CD4-positive, alpha-beta T cell treated with Interleukin-4 for 1 hour (primary cell): ENCODE results near the gene NUAK1.
"Not testable (repeated sequence)": the region's sequence is repeated elsewhere in the genome, so short reads cannot be mapped to it uniquely, and the experiment has no call there.

Experiments used
- DNase-seq, 2 donors: peaks; one replicate each; pipeline ENCODE4 v3.0.0-alpha.2; 2020 to 2022

The NUAK1 gene

DNA sequence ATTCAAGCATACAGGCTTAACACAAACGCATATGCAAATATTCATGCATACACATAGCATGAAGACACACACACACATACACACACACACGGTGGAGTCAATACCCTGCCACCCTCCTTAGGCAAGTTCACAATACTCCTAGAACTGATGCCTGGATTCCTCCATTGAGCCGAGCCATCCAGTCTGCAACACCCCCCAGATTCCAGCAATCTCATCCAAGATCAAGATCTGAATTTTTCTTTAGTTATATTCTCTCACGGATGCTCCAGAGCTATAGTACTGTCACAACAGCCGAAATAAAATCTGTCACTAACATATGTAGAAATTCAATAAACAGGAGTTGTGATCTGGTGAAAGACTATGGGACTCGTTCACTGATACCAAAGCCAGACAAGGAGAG, 110.8 kb downstream of the NUAK1 start:
- DNase-seq = no peak

DNA sequence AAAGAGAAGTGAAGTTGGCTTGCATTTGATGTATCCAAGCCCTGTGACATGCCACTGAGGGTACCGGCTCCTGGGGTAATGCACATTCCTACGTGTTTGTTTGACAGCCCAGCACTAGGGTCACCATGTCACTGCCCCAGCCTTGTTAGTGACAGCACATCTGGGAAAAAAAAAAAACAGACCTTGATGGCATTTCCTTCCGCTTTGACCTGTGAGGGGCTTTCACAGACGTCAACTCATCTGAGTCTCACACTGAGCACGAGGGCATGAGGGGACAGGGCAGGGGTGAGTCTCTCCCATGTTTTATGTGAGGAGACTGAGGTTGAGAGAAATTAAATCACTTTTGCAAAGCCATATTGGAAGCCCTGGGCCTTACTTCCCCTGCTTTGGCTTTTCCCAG, 111.5 kb downstream of the NUAK1 start:
- no peak for DNase-seq

DNA sequence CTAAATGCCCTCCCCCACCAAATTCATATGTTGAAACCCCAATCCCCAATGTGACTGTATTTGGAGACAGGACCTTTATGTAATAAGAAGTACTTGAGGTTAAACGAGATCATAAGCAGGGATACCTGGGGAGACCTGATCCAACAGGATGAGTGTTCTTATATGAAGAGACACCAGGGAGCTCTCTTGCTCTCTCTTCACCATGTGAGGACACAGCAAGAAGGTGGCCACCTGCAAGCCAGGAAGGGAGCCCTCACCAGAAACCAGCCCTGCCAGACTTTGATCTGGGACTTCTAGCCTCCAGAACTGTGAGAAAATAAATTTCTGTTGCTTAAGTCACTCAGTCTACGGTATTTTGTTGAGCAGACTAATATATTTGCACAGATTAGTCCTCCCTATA, 113.6 kb downstream of the NUAK1 start:
- no peak for DNase-seq

DNA sequence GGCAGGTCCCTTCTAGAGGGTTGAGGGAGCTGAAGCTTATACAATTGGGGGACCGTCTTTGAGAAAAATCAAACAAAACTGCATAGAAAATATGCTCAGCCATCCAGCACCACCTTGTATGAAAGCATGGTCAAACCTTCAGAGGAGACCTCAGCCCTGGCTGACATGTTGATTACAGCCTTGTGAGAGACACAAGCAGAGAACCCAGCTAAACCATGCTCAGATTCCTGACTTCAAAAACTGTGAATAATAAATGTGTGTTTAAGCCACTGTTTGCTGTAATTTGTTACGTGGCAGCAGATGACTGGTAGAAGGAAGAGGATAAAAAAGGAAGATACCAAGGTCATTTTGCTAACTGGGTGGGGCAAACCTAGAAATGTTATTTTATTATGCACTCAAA, 115.7 kb downstream of the NUAK1 start:
- DNase-seq = no peak

DNA sequence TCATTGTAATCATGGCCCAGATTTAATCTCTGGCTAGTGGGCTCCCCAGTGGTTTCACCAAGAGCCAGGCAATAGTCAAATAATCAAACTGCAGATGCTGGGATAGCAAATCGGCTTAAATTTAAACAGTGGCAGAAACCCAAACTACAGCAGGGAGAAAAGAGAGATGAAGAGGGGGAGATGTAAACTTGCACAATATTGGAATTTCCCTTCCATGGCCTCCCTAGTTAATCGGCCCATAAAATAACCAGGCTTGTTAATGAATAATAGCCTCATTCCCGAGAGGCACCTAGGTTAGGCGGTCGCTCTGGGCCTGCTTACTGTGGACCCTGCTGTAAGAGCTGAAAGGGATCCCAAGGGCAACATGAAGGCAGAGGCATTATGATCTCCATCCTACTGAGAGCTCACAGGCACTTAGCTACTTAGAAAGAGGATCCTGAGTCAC, 116.2 kb downstream of the NUAK1 start:
- DNase-seq = no peak

DNA sequence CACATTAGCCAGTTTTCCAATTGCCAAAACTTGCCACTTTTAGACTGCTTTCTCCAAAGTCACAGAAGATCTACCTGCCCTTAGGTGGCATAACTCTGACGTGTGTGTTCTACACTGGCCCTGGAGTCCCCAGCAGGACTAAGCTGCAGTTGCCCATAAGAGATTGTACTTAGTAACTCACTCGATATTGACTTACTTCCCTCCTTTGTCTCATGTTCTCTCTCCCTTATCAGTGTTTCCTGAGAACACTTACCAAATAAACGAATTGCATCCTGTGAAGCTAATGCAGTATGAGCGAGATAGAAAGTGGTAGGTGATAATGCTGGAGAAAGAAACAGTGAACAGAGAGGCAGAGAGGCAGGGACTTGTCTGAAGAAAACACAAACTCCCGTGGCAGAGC, 117.2 kb downstream of the NUAK1 start:
- no peak for DNase-seq

DNA sequence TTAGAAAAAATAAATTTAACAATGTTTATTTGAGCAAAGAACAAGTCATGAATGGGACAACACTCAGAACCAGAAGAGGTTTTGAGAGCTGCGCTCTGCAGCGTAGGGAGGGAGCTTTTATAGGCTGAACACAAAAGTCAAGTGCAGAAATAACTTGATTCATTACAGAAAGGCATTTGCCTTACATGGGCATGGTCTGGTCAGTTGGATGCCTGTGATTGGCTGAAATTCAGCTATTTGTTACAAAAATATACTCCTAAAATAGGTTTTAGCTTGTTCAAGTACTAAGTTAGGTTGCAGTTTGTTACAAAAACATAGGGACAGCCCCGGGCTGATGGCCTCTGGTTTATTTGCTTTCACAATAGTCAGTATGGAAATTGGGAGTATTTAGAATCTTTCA, 118.0 kb downstream of the NUAK1 start:
- DNase-seq = no peak

DNA sequence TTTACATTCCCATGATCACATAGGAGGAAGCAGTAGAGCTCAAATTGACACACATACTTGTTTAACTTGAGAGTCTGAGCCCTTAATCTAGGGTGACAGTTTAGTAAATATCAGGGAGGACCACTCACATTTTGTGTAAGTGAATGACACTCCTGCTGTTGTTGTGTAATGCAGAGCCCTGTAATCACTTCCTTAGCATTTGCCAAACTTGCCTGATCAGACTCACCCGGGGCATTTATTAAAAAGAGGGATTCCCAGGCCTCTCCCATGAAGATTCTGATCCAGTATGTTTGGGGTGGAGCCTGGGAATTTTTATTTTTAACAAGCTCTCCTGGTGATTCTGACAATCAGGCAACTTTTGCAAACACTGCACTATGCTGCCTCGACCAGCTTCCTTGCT, 119.6 kb downstream of the NUAK1 start:
- no peak for DNase-seq

DNA sequence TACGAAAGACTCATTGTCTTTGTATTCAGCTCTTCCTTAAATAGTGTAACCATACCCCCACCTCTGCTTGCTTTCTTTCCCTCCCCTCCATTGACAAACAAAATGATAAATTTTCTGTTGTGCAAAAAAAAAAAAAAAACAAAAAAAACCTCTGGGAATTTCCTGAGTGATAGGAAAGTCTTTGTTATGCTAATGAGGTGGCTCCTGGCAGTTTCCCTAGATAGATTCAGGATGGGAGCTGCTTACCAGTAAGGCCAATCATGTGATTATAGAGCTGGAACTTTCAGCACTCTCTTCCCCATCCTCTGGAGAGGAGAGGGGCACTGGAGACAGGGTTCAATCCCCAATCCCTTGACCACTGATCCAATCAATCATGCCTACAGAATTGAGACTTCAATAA, 120.5 kb downstream of the NUAK1 start:
- no peak for DNase-seq

DNA sequence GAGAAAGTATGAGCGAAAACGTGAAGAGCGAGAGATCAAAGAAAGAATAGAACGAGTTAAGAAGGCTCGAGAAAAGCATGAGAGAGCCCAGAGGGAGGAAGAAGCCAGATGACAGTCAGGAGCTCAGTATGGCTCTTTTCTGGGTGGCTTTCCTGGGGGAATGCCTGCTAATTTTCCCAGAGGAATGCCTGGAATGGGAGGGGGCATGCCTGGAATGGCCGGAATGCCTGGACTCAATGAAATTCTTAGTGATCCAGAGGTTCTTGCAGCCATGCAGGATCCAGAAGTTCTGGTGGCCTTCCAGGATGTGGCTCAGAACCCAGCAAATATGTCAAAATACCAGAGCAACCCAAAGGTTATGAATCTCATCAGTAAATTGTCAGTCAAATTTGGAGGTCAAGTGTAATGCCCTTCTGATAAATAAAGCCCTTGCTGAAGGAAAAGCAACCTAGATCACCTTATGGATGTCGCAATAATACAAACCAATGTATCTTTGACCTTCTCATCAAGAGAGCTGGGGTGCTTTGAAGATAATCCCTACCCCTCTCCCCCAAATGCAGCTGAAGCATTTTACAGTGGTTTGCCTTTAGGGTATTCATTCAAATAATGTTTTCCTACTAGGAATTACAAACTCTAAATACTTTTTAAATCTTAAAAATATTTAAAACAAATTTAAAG, 122.0 kb downstream of the NUAK1 start:
- DNase-seq = not testable (repeated sequence)

DNA sequence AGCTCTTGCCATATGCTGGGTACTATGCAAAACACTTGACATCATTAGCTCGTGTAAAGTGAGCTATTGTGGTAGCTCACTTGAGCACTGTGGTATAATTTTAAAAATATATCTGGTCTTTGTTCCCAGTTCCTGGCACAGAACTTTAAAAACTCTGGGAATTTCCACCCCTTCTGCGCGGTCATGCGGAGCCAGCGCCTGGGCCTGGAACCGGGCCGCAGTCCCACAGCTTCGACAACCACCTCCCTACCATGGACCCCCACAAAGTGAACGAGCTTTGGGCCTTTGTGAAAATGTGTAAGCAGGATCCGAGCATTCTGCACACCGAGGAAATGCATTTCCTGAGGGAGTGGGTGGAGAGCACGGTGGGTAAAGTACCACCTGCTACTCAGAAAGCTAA, 123.1 kb downstream of the NUAK1 start:
- no peak for DNase-seq

DNA sequence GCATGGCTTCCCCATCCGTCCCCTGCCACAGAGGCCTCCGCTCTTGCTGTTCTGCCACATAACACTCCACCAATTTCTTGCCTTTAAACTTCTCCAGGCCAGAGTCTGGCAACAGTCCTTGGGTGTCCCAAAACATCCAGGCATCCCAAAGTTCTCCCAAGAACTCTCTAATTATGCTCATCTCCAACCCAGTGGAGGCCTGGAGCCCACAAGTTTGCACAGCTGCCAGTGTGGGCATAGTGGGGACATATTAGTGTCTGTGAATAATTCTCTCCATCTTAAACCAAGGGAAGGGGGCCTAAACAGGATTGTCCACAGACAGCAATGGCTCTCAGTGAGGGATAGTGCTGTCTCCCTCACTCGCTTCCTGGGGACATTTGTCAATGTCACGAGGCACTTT, 124.8 kb downstream of the NUAK1 start:
- DNase-seq = no peak
